ENCODE results near the gene TELO2. TPM values are rescaled to one million over a fixed set of nuclear protein-coding genes. Genes with fewer than 3 reads are reported as not detected.

TELO2 gene
- polyA plus RNA-seq, 2 of the 4 experiments (the other 2 are of a cell fraction), result 10.6 to 34.8 TPM

- TF ChIP-seq FOXS1 (CRISPR knock-in tag; IDR thresholded peaks at IDR 0.05) (no peak), FOSL2 (IDR thresholded peaks at IDR 0.05) (no peak), FOSL2 (CRISPR knock-in tag; IDR thresholded peaks at IDR 0.05) (no peak), ZSCAN20 (CRISPR knock-in tag; IDR thresholded peaks at IDR 0.05) (no peak), ZFP36 (IDR thresholded peaks at IDR 0.05; ENCODE audit: borderline replicate concordance, partially characterized antibody) (no peak), BHLHE40 (IDR thresholded peaks at IDR 0.05; ENCODE audit: low read depth, low read length) (no peak), NPAS2 (CRISPR knock-in tag; IDR thresholded peaks at IDR 0.05; ENCODE audit: borderline replicate concordance) (no peak)
- TF ChIP-seq, protein P1, sequence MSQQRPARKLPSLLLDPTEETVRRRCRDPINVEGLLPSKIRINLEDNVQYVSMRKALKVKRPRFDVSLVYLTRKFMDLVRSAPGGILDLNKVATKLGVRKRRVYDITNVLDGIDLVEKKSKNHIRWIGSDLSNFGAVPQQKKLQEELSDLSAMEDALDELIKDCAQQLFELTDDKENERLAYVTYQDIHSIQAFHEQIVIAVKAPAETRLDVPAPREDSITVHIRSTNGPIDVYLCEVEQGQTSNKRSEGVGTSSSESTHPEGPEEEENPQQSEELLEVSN (IDR thresholded peaks at IDR 0.05; ENCODE audit: borderline replicate concordance, low read depth), result no peak
These were observed 40.6 kb upstream of the TELO2 start (continued) for GRCh38 chr16:1452530-1452929.

DNA sequence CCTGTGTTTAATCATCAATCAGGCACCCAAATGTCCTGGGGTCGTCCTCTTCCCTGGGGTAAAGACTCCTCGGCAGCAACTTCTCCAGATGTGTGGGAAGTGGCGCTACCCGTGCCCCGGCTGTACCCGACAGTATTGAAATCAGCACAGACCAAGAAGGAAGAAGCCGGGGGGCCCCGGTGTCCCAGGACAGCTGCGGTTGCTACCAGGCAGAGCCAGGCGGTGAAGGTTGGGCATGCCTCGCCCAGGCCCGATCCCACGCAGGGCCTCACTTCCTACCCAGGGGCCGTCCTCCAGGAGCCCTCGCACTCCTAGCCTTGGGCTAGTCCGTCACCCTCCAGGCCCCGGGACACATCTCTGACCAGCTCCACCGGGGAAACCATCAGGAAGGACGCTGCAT, 39.8 kb upstream of the TELO2 start:
- no peak for TF ChIP-seq NR3C1 (IDR thresholded peaks at IDR 0.05)
- TF ChIP-seq CHD2 (IDR thresholded peaks at IDR 0.05; ENCODE audit: low read length, partially characterized antibody), result no peak
- TF ChIP-seq, protein P1 (IDR thresholded peaks at IDR 0.05; ENCODE audit: borderline replicate concordance, low read depth), result no peak
- no peak for TF ChIP-seq CHD4 (IDR thresholded peaks at IDR 0.05; ENCODE audit: borderline replicate concordance)
- no peak for TF ChIP-seq ZSCAN20 (CRISPR knock-in tag; IDR thresholded peaks at IDR 0.05)
- no peak for TF ChIP-seq RAD21 (conservative IDR thresholded peaks at IDR 0.05 in 1 of 2, IDR thresholded peaks at IDR 0.05 in 1 of 2)
- no peak for TF ChIP-seq GATA3 (IDR thresholded peaks at IDR 0.05; ENCODE audit: borderline replicate concordance)
- TF ChIP-seq TFCP2L1 (CRISPR knock-in tag; IDR thresholded peaks at IDR 0.05), result no peak
- TF ChIP-seq RNF2 (IDR thresholded peaks at IDR 0.05; ENCODE audit: borderline replicate concordance, low read depth), result no peak
- CTCF ChIA-PET, result interaction anchor here (0.6 to 1.7 kb wide), 4 partner anchors 11 to 90 kb away, joined by 3 to 4 read pairs (median 4); no protein-coding TSS in a partner anchor
- H3K4me2 ChIP-seq, result no peak overlapping the region
- no peak overlapping the region for H3K27ac ChIP-seq
- POLR2A ChIA-PET, result no interaction called here
- no peaks in the 10 kb centered on the region for H3K4me1 ChIP-seq
- no peak overlapping the region for H3K4me3 ChIP-seq
- no peak for ATAC-seq
- no peak for DNase-seq (ENCODE audit: low read depth in 1 of 2, low spot score in 1 of 2)
- WGBS (ENCODE audit: missing lambda C conversion rate), result 87% methylated on average over 9 of the region's 19 CpGs
- no peaks in the 10 kb centered on the region for H3K9me3 ChIP-seq
- no peak for FAIRE-seq

- no peak overlapping the region for H3K27ac ChIP-seq
- H3K4me1 ChIP-seq, result no peaks in the 10 kb centered on the region
- TF ChIP-seq, protein P2, sequence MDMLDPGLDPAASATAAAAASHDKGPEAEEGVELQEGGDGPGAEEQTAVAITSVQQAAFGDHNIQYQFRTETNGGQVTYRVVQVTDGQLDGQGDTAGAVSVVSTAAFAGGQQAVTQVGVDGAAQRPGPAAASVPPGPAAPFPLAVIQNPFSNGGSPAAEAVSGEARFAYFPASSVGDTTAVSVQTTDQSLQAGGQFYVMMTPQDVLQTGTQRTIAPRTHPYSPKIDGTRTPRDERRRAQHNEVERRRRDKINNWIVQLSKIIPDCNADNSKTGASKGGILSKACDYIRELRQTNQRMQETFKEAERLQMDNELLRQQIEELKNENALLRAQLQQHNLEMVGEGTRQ (IDR thresholded peaks at IDR 0.05), result no peak
- TF ChIP-seq EHF (CRISPR knock-in tag; IDR thresholded peaks at IDR 0.05), result no peak
- TF ChIP-seq, protein P1 (IDR thresholded peaks at IDR 0.05; ENCODE audit: borderline replicate concordance, low read depth), result no peak
- TF ChIP-seq PHF8 (IDR thresholded peaks at IDR 0.05; ENCODE audit: borderline replicate concordance, low read depth), result no peak
- no peaks in the 10 kb centered on the region for H3K9me3 ChIP-seq
- WGBS (ENCODE audit: missing lambda C conversion rate), result 85% methylated on average over 12 of the region's 17 CpGs
- H3K4me3 ChIP-seq, result no peak overlapping the region
- ATAC-seq (no peak), DNase-seq (ENCODE audit: low read depth in 1 of 2, low spot score in 1 of 2) (no peak), FAIRE-seq (no peak)
- POLR2A ChIA-PET, result no interaction called here
- no peak overlapping the region for H3K4me2 ChIP-seq
- CTCF ChIA-PET, result interaction anchor here (0.8 to 1.7 kb wide), 2 partner anchors 11 to 13 kb away, joined by 3 to 4 read pairs; partner anchors contain the start of gene CCDC154
These were observed 38.6 kb upstream of the TELO2 start for GRCh38 chr16:1454561-1454960.

Data from A549 (cell line).